ENCODE measurements around the gene SH3RF3. TPM values are rescaled to one million over a fixed set of nuclear protein-coding genes. Genes with fewer than 3 reads are reported as not detected.
A peak's percentile ranks its signal among the peaks of the same experiment; 100 is the strongest.

Gene SH3RF3
- total RNA-seq, 3 donors from 2014 or later (not counting 1 experiment from before 2014, with no cell fraction given) = 0.23 to 0.61 (median 0.34) TPM

DNA sequence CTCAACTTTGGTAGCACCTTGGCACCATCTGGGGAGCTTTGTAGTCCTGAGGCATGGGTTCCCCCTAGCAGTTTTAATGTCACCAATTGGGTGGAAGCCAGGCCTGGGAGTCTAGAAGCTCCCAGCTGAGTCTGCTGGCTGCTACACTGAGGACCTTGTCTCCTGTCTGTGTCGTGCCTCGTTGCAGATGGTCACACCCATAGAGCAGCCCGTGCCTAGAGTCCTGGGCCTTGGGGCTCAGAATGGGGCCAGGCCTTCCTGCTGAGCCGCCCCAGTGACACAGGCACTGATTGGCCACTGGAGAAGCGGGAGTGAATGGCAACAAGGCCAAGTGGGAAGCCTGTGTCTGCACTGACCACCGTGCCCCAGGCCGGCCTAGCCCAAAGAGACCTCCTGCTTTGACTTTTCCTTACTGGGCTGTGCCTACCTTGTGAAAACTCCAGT is 113.2 kb downstream of the SH3RF3 start:
- Mint-ChIP-seq H3K4me1 (peaks cover 29 to 36% of the 10 kb centered on the region in 2 donors), H3K36me3 (no peaks in the 10 kb centered on the region), H3K27me3 (ENCODE audit: low read depth in 2 of 2) (no peaks in the 10 kb centered on the region), H3K9me3 (no peaks in the 10 kb centered on the region), H3K27ac (no peak overlapping the region), H3K4me3 (no peak overlapping the region)
- 78% methylated on average over 7 of the region's 7 CpGs for WGBS (ENCODE audit: insufficient coverage)
- intact Hi-C loops (cut with micrococcal nuclease) = no loop called here
- no peak overlapping the region for H3K4me3 ChIP-seq (ENCODE audit: low read length)
- peak in 1 of 2 donors; percentile 5 for DNase-seq
- no peaks in the 10 kb centered on the region for H3K27me3 ChIP-seq (ENCODE audit: control insufficient read depth, insufficient read depth, low read length)
- H3K4me1 ChIP-seq (ENCODE audit: control insufficient read depth, insufficient read depth, low read length) = peaks cover 16% of the 10 kb centered on the region
- no peak for ATAC-seq
- TF ChIP-seq CTCF (IDR thresholded peaks at IDR 0.05) = no peak
- H3K27ac ChIP-seq (ENCODE audit: low read length) = no peak overlapping the region
- H3K36me3 ChIP-seq (ENCODE audit: control insufficient read depth, insufficient read depth, low read length) = no peaks in the 10 kb centered on the region
- no peaks in the 10 kb centered on the region for H3K9me3 ChIP-seq (ENCODE audit: control insufficient read depth, insufficient read depth, low read length)

DNA sequence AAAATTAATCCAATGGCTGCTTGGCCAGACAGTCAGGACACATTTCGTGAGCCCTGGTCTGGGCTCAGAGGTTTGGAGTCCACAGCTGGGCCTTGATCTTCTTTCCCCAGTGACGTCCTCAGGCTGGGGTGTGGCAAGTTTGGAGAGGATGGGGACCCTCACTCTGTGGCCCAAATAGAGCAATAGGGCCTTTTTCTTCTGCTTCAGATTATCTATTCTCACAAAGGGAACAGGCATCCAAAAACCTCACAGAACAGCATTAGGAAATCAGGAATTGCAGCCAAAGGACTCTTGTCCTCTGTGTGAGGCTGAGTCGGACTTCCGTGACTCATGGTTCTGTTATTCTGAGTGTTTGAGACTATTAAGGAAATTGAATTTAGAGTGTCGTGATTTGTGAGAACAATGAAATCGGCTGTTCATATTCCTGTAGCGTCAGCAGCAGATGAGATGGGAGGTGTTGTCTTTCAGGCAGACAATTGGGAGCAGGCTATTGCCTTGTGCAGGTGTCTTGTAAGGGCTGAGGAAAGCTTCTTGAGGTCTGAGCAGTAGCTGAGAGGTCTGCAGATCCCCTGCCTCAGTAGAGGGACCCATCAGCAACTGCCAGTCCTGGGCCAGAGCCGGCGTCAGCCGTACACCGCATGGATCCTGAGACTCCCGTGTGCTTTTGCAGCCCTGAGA is 113.8 kb downstream of the SH3RF3 start:
- peak in 1 of 2 donors; percentile 0 for DNase-seq
- WGBS (ENCODE audit: insufficient coverage) = 94% methylated on average over 12 of the region's 12 CpGs
- Histone ChIP-seq H3K36me3 (ENCODE audit: control insufficient read depth, insufficient read depth, low read length) (no peaks in the 10 kb centered on the region), H3K9me3 (ENCODE audit: control insufficient read depth, insufficient read depth, low read length) (no peaks in the 10 kb centered on the region), H3K27ac (ENCODE audit: low read length) (no peak overlapping the region), H3K4me3 (ENCODE audit: low read length) (no peak overlapping the region), H3K4me1 (ENCODE audit: control insufficient read depth, insufficient read depth, low read length) (peaks cover 21% of the 10 kb centered on the region), H3K27me3 (ENCODE audit: control insufficient read depth, insufficient read depth, low read length) (no peaks in the 10 kb centered on the region)
- H3K27ac Mint-ChIP-seq = no peak overlapping the region
- H3K9me3 Mint-ChIP-seq = no peaks in the 10 kb centered on the region
- no peak overlapping the region for H3K4me3 Mint-ChIP-seq
- TF ChIP-seq CTCF (IDR thresholded peaks at IDR 0.05) = no peak
- H3K4me1 Mint-ChIP-seq = peaks cover 29 to 40% of the 10 kb centered on the region in 2 donors
- intact Hi-C loops (cut with micrococcal nuclease) = no loop called here
- no peaks in the 10 kb centered on the region for H3K36me3 Mint-ChIP-seq
- H3K27me3 Mint-ChIP-seq (ENCODE audit: low read depth in 2 of 2) = no peaks in the 10 kb centered on the region
- no peak for ATAC-seq

DNA sequence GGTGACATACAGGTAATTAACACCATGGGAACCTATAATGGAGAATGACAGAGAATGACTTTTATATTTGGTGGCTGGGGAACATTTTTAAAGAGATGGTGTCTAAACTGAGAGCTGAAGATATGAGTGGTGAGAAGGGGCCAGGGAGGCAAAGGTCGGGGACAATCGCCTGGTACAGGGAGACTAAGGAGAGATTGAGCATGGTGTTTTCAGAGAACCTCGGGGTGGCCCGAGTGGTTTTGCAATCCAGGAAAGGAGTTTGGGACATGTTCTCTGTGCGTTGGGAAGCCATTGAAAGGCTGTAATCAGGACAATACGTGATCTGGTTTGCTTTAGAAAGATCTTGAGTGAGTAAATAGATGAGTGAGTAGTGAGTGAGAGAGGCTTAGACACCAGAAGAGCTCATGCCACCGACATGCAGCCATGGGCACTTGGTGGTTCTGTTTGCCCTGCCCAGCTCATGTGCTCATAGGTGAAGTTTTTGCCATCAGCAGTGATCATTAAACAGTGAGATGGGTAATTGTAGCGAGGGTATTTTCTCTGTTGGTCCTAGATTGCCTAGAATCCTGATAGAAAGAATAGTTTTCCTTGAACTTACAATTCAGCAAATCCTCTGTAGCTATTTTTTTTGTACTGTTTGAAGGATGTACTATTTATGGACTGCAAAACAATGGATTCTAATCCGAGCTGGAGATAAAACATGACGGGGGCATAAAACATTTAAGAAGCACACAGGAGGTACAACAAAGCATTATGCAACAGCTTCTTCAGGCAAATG is 114.7 kb downstream of the SH3RF3 start:
- no peaks in the 10 kb centered on the region for H3K36me3 Mint-ChIP-seq
- no peaks in the 10 kb centered on the region for H3K9me3 ChIP-seq (ENCODE audit: control insufficient read depth, insufficient read depth, low read length)
- DNase-seq (no peak), ATAC-seq (no peak)
- peaks cover 31 to 44% of the 10 kb centered on the region in 2 donors for H3K4me1 Mint-ChIP-seq
- no peak overlapping the region for H3K27ac Mint-ChIP-seq
- no peaks in the 10 kb centered on the region for H3K36me3 ChIP-seq (ENCODE audit: control insufficient read depth, insufficient read depth, low read length)
- H3K27ac ChIP-seq (ENCODE audit: low read length) = no peak overlapping the region
- H3K27me3 ChIP-seq (ENCODE audit: control insufficient read depth, insufficient read depth, low read length) = no peaks in the 10 kb centered on the region
- H3K4me3 ChIP-seq (ENCODE audit: low read length) = no peak overlapping the region
- no peak overlapping the region for H3K4me3 Mint-ChIP-seq
- intact Hi-C loops (cut with micrococcal nuclease) = no loop called here
- peaks cover 12% of the 10 kb centered on the region for H3K4me1 ChIP-seq (ENCODE audit: control insufficient read depth, insufficient read depth, low read length)
- no peaks in the 10 kb centered on the region for H3K9me3 Mint-ChIP-seq
- peaks cover 0 to under 1% of the 10 kb centered on the region in 2 donors for H3K27me3 Mint-ChIP-seq (ENCODE audit: low read depth in 2 of 2)
- no peak for TF ChIP-seq CTCF (IDR thresholded peaks at IDR 0.05)
- WGBS (ENCODE audit: insufficient coverage) = 90% methylated on average over 10 of the region's 10 CpGs
